ENCODE data around the gene TBL1XR1.

TBL1XR1 gene

GRCh38 chr3:177150218-177150916 lies 46.9 kb downstream of the TBL1XR1 start:
- Histone ChIP-seq H3K27me3 (replicated peaks) (no peaks in the 10 kb centered on the region), H3K36me3 (replicated peaks) (no peaks in the 10 kb centered on the region), H3K4me3 (ENCODE audit: low read depth, low read length) (no peak overlapping the region), H3K27ac (no peak overlapping the region)
- no peak for TF ChIP-seq CTCF (IDR thresholded peaks at IDR 0.05; ENCODE audit: low read depth, low read length, missing control alignments)
- in situ Hi-C loops (cut with HindIII; ENCODE audit: low pct_ligation_motif_present, low sequenced_read_pairs): no loop called here
- DNase-seq: no peak

DNA sequence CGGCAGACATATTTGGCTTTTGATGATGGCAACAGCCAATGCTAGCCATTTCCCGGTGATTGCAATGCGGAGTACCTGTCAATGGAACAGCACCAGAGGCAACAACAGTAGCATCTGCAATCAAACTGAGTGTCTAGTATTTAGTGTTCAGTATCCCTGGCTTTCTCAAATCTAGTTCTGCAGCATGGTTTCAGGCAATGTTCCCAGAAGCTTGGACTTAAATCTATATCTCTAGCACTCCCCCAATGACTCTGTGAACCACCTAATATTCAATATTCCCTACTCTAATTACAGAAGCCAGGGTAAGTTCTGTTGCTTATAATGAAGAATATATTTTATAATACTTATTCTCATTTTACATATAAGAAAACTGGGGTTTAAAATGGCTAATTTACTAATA lies 48.2 kb downstream of the TBL1XR1 start:
- H3K4me3 ChIP-seq (ENCODE audit: low read depth, low read length): no peak overlapping the region
- no peaks in the 10 kb centered on the region for H3K27me3 ChIP-seq (replicated peaks)
- TF ChIP-seq CTCF (IDR thresholded peaks at IDR 0.05; ENCODE audit: low read depth, low read length, missing control alignments): no peak
- in situ Hi-C loops (cut with HindIII; ENCODE audit: low pct_ligation_motif_present, low sequenced_read_pairs): no loop called here
- no peaks in the 10 kb centered on the region for H3K36me3 ChIP-seq (replicated peaks)
- no peak overlapping the region for H3K27ac ChIP-seq
- DNase-seq: no peak

GRCh38 chr3:177147790-177148189 lies 49.5 kb downstream of the TBL1XR1 start:
- no peak for TF ChIP-seq CTCF (IDR thresholded peaks at IDR 0.05; ENCODE audit: low read depth, low read length, missing control alignments)
- no peak overlapping the region for H3K4me3 ChIP-seq (ENCODE audit: low read depth, low read length)
- no peaks in the 10 kb centered on the region for H3K36me3 ChIP-seq (replicated peaks)
- no peak overlapping the region for H3K27ac ChIP-seq
- no peaks in the 10 kb centered on the region for H3K27me3 ChIP-seq (replicated peaks)
- no peak for DNase-seq
- in situ Hi-C loops (cut with HindIII; ENCODE audit: low pct_ligation_motif_present, low sequenced_read_pairs): no loop called here

DNA sequence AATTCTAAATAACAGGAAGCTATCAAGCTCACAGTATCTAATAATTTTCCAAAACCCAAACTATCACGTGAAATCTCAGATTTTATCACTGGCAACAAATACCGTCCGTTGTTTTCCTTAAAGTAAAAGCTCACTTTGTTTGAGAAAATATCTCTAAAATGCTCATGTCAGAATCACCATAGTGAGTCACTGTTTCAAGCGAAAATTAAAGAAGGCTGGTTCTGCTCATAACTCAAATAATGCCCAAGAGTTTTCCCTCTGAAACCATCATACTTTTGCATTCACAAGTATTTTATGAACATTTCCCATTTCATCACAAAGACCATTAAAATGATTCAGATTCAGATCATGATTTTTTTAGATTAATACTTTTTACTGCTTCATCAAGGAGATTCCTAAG lies 50.6 kb downstream of the TBL1XR1 start:
- Histone ChIP-seq H3K27me3 (replicated peaks) (no peaks in the 10 kb centered on the region), H3K27ac (no peak overlapping the region), H3K36me3 (replicated peaks) (no peaks in the 10 kb centered on the region), H3K4me3 (ENCODE audit: low read depth, low read length) (no peak overlapping the region)
- no peak for TF ChIP-seq CTCF (IDR thresholded peaks at IDR 0.05; ENCODE audit: low read depth, low read length, missing control alignments)
- in situ Hi-C loops (cut with HindIII; ENCODE audit: low pct_ligation_motif_present, low sequenced_read_pairs): no loop called here
- no peak for DNase-seq

GRCh38 chr3:177145954-177146353 lies 51.3 kb downstream of the TBL1XR1 start:
- Histone ChIP-seq H3K27me3 (replicated peaks) (no peaks in the 10 kb centered on the region), H3K36me3 (replicated peaks) (no peaks in the 10 kb centered on the region), H3K27ac (no peak overlapping the region), H3K4me3 (ENCODE audit: low read depth, low read length) (no peak overlapping the region)
- in situ Hi-C loops (cut with HindIII; ENCODE audit: low pct_ligation_motif_present, low sequenced_read_pairs): no loop called here
- no peak for DNase-seq
- TF ChIP-seq CTCF (IDR thresholded peaks at IDR 0.05; ENCODE audit: low read depth, low read length, missing control alignments): no peak

DNA sequence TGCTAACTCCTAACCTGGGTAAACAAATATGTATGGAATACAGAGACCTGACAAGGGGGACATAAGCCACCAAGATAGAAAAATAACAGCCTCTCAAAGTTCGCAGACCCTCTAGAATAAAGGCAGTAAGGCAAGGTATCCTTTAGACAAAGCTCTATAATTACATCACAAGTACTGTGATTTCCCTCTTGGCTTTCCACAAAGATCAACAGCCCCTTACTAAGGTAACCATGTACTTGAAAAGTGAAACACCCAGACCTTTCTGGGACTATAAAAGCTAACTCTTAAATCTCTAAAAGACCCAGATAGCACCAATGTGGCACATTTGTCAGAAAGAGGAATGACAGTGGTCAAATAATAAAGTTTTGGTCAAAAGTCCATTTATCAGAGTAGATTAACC lies 51.9 kb downstream of the TBL1XR1 start:
- no peaks in the 10 kb centered on the region for H3K36me3 ChIP-seq (replicated peaks)
- H3K27ac ChIP-seq: no peak overlapping the region
- no peak overlapping the region for H3K4me3 ChIP-seq (ENCODE audit: low read depth, low read length)
- TF ChIP-seq CTCF (IDR thresholded peaks at IDR 0.05; ENCODE audit: low read depth, low read length, missing control alignments): no peak
- DNase-seq: no peak
- in situ Hi-C loops (cut with HindIII; ENCODE audit: low pct_ligation_motif_present, low sequenced_read_pairs): no loop called here
- H3K27me3 ChIP-seq (replicated peaks): no peaks in the 10 kb centered on the region

Measured in brain microvascular endothelial cell (primary cell).